Stomach (tissue), 4 donors: Measurements from ENCODE around the gene SH2B2.
A peak's percentile ranks its signal among the peaks of the same experiment; 100 is the strongest.

Experiments used
- CTCF ChIP-seq, 7 experiments: fragments of 450-650 bp in 4 of 7; fragments of 200-600 bp in 3 of 7; sonication (generic) in 3 of 7; IDR thresholded peaks; one replicate each; pipeline ENCODE4 v1.5.1; 2016 to 2019; ENCODE audit warnings: antibody characterized with exemption in 7 of 7, control low read depth in 2 of 7, mild to moderate bottlenecking in 1 of 7
- EP300 ChIP-seq: sonication (generic); formaldehyde crosslinking; IDR thresholded peaks from one replicate; pipeline ENCODE4 v1.6.1; 2017; ENCODE audit warnings: antibody characterized with exemption
- POLR2A ChIP-seq, 4 donors: fragments of 450-650 bp; IDR thresholded peaks; one replicate each; pipeline ENCODE4 v1.6.1; 2016; ENCODE audit warnings: antibody characterized with exemption in 4 of 4, control low read depth in 2 of 4, mild to moderate bottlenecking in 1 of 4, moderate library complexity in 1 of 4

- TF ChIP-seq EP300, result peak; percentile 48
- no peak for TF ChIP-seq CTCF (IDR thresholded peaks at IDR 0.05)
- no peak for TF ChIP-seq POLR2A (IDR thresholded peaks at IDR 0.05)
These were observed at the start of gene SH2B2 for GRCh38 chr7:102286237-102287110.
